Stomach (tissue), 4 donors: ENCODE measurements around the gene SIRPD.

ENCODE experiments used
- CTCF ChIP-seq, 7 experiments: fragments of 450-650 bp in 4 of 7; fragments of 200-600 bp in 3 of 7; sonication (generic) in 3 of 7; IDR thresholded peaks; one replicate each; pipeline ENCODE4 v1.5.1; 2016 to 2019; ENCODE audit warnings: antibody characterized with exemption in 7 of 7, control low read depth in 2 of 7, mild to moderate bottlenecking in 1 of 7
- POLR2A ChIP-seq, 4 donors: fragments of 450-650 bp; IDR thresholded peaks; one replicate each; pipeline ENCODE4 v1.6.1; 2016; ENCODE audit warnings: antibody characterized with exemption in 4 of 4, control low read depth in 2 of 4, mild to moderate bottlenecking in 1 of 4, moderate library complexity in 1 of 4
- POLR2AphosphoS5 ChIP-seq, 3 donors: sonication (generic); formaldehyde crosslinking; IDR thresholded peaks; one replicate each; pipeline ENCODE4 v1.6.1; 2016; ENCODE audit warnings: antibody characterized with exemption in 3 of 3

GRCh38 chr20:1508574-1508973 lies 48.9 kb downstream of the SIRPD start:
- TF ChIP-seq CTCF (IDR thresholded peaks at IDR 0.05) (no peak), POLR2A (IDR thresholded peaks at IDR 0.05) (no peak), POLR2AphosphoS5 (IDR thresholded peaks at IDR 0.05) (no peak)
